ENCODE results near the gene TSPAN1.
"Not testable (repeated sequence)": the region's sequence is repeated elsewhere in the genome, so short reads cannot be mapped to it uniquely, and the experiment has no call there.

GRCh38 chr1:46231231-46231630 is 56.3 kb downstream of the TSPAN1 start:
- TF ChIP-seq CTCF (IDR thresholded peaks at IDR 0.05); IRF3 (IDR thresholded peaks at IDR 0.05; ENCODE audit: low read depth, low read length); ELF1 (IDR thresholded peaks at IDR 0.05): not testable (repeated sequence)
